OCI-LY1 (cell line): ENCODE data around the gene NPFFR1.

Experiments used
- H2AFZ ChIP-seq: fragments of 200-600 bp; sonication (generic), shearing (Covaris generic); 2 replicates; pipeline ENCODE4 v1.6.0; 2014; ENCODE audit warnings: antibody characterized with exemption, mild to moderate bottlenecking, low read length
- H3F3A ChIP-seq: fragments of 200-600 bp; sonication (generic), shearing (Covaris generic); 2 replicates; pipeline ENCODE4 v1.6.0; 2014; ENCODE audit warnings: mild to moderate bottlenecking, antibody characterized with exemption, low read length, moderate library complexity; ENCODE audit not compliant: insufficient read depth
- H3K27ac ChIP-seq: fragments of 200-600 bp; sonication (generic); 2 replicates; pipeline ENCODE4 v1.5.1; 2014; ENCODE audit warnings: low read length, mixed run types, mild to moderate bottlenecking, low read depth; ENCODE audit not compliant: poor library complexity, severe bottlenecking
- H3K27me3 ChIP-seq: fragments of 200-600 bp; sonication (generic); 2 replicates; pipeline ENCODE4 v1.6.0; 2014; ENCODE audit warnings: antibody characterized with exemption, mild to moderate bottlenecking, low read length, moderate library complexity; ENCODE audit not compliant: insufficient read depth
- H3K36me3 ChIP-seq: fragments of 200-600 bp; sonication (generic); 2 replicates; pipeline ENCODE4 v1.6.1; 2014; ENCODE audit warnings: mild to moderate bottlenecking, antibody characterized with exemption, low read length, moderate library complexity, mixed read lengths; ENCODE audit not compliant: insufficient read depth
- H3K4me1 ChIP-seq: fragments of 200-600 bp; sonication (generic); 2 replicates; pipeline ENCODE4 v1.5.1; 2014; ENCODE audit warnings: mild to moderate bottlenecking, low read length, moderate library complexity; ENCODE audit not compliant: insufficient read depth, severe bottlenecking
- H3K4me2 ChIP-seq: fragments of 200-600 bp; sonication (generic), shearing (Covaris generic); 2 replicates; pipeline ENCODE4 v1.6.1; 2014; ENCODE audit warnings: low read length
- H3K4me3 ChIP-seq: fragments of 200-600 bp; sonication (generic); 2 replicates; pipeline ENCODE4 v1.5.1; 2014; ENCODE audit warnings: low read length, low read depth, mild to moderate bottlenecking, mixed read lengths; ENCODE audit not compliant: poor library complexity, severe bottlenecking
- H3K79me2 ChIP-seq: fragments of 200-600 bp; shearing (Covaris generic); 2 replicates; pipeline ENCODE4 v1.6.1; 2016; ENCODE audit warnings: mixed run types, low read length, mixed read lengths; ENCODE audit not compliant: insufficient read depth
- H3K9ac ChIP-seq: fragments of 200-600 bp; sonication (generic), shearing (Covaris generic); 2 replicates; pipeline ENCODE4 v1.6.1; 2014; ENCODE audit warnings: mild to moderate bottlenecking, low read length, mixed read lengths
- H3K9me2 ChIP-seq: fragments of 200-600 bp; sonication (generic), shearing (Covaris generic); 2 replicates; pipeline ENCODE4 v1.6.1; 2014; ENCODE audit warnings: low read depth, mild to moderate bottlenecking, low read length, mixed read lengths
- H3K9me3 ChIP-seq: fragments of 200-600 bp; shearing (Covaris generic); 2 replicates; pipeline ENCODE4 v1.6.1; 2014; ENCODE audit warnings: low read length, mixed read lengths
- H4K20me1 ChIP-seq: fragments of 200-600 bp; sonication (generic), shearing (Covaris generic); 2 replicates; pipeline ENCODE4 v1.6.0; 2016; ENCODE audit warnings: mild to moderate bottlenecking, low read length; ENCODE audit not compliant: insufficient read depth
- CTCF ChIP-seq: fragments of 200-600 bp; sonication (generic), shearing (Covaris generic); IDR thresholded peaks from 2 replicates; pipeline ENCODE4 v1.5.1; 2017; ENCODE audit warnings: mild to moderate bottlenecking, antibody characterized with exemption, low read length, moderate library complexity, mixed read lengths
- EZH2 ChIP-seq: fragments of 200-600 bp; sonication (generic), shearing (Covaris generic); IDR thresholded peaks from 2 replicates; pipeline ENCODE4 v1.8.0; 2017; ENCODE audit warnings: borderline replicate concordance, mixed run types, mild to moderate bottlenecking, antibody characterized with exemption, low read length, moderate library complexity, mixed read lengths

NPFFR1 gene

GRCh38 chr10:70253878-70254765 is 29.7 kb downstream of the NPFFR1 start:
- H3K4me2 ChIP-seq, result no peak overlapping the region
- H2AFZ ChIP-seq, result no peak overlapping the region
- no peaks in the 10 kb centered on the region for H3K4me1 ChIP-seq

GRCh38 chr10:70250961-70251680 is 32.7 kb downstream of the NPFFR1 start:
- Histone ChIP-seq H3K9me2 (no peaks in the 10 kb centered on the region), H4K20me1 (no peaks in the 10 kb centered on the region), H2AFZ (no peak overlapping the region), H3K79me2 (no peaks in the 10 kb centered on the region), H3K4me2 (no peak overlapping the region), H3K36me3 (no peaks in the 10 kb centered on the region), H3K9ac (no peak overlapping the region), H3F3A (no peaks in the 10 kb centered on the region), H3K4me3 (no peak overlapping the region), H3K27me3 (peaks cover 9% of the 10 kb centered on the region), H3K27ac (no peak overlapping the region), H3K9me3 (no peaks in the 10 kb centered on the region), H3K4me1 (no peaks in the 10 kb centered on the region)
- TF ChIP-seq CTCF (no peak), EZH2 (no peak)

More at GRCh38 chr10:70253878-70254765, 29.7 kb downstream of the NPFFR1 start:
- Histone ChIP-seq H4K20me1 (no peaks in the 10 kb centered on the region), H3K36me3 (no peaks in the 10 kb centered on the region), H3K4me3 (no peak overlapping the region), H3K9ac (no peak overlapping the region), H3K9me2 (no peaks in the 10 kb centered on the region), H3K27ac (no peak overlapping the region), H3K79me2 (no peaks in the 10 kb centered on the region), H3F3A (no peaks in the 10 kb centered on the region), H3K27me3 (peaks cover 9% of the 10 kb centered on the region), H3K9me3 (no peaks in the 10 kb centered on the region)
- TF ChIP-seq CTCF, result no peak
- TF ChIP-seq EZH2, result no peak

DNA sequence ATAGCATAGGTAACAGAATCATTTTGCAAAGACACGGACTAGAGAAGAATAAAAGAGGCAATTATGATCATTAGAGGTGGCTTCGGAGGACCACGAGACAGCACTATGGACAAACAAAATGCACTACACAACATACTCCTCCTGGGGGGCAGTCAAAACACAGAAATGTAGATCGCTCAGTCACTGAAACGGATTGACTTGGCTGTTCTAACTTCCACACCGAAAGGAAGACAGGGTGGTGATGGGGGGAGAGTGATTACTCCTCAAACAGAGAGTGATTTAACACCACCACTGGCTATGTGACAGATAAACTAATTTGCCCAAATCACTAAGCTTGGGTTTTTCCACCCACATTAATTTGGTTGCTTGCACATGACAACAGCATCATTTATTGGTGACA is 36.4 kb downstream of the NPFFR1 start:
- no peaks in the 10 kb centered on the region for H3K9me2 ChIP-seq
- no peak overlapping the region for H3K27ac ChIP-seq
- no peaks in the 10 kb centered on the region for H3K79me2 ChIP-seq
- no peak overlapping the region for H3K4me3 ChIP-seq
- H3F3A ChIP-seq, result no peaks in the 10 kb centered on the region
- H3K9me3 ChIP-seq, result no peaks in the 10 kb centered on the region
- H3K36me3 ChIP-seq, result no peaks in the 10 kb centered on the region
- peaks cover 14% of the 10 kb centered on the region for H3K27me3 ChIP-seq
- H3K4me2 ChIP-seq, result no peak overlapping the region
- H3K9ac ChIP-seq, result no peak overlapping the region
- TF ChIP-seq EZH2 (no peak), CTCF (no peak)
- H3K4me1 ChIP-seq, result no peaks in the 10 kb centered on the region
- no peak overlapping the region for H2AFZ ChIP-seq
- no peaks in the 10 kb centered on the region for H4K20me1 ChIP-seq
